ENCODE measurements around the gene OR4K15.
"Not testable (repeated sequence)": the region's sequence is repeated elsewhere in the genome, so short reads cannot be mapped to it uniquely, and the experiment has no call there.

The OR4K15 gene

GRCh38 chr14:19975291-19975690 is at the start of gene OR4K15:
Gene OR4K15, plus strand, starts transcription at chr14:19975591. Its CDS starts 0 bp downstream, at chr14:19975591.
- in situ Hi-C loops (cut with HindIII; ENCODE audit: low sequenced_read_pairs): no loop called here

- in situ Hi-C loops (cut with HindIII; ENCODE audit: low sequenced_read_pairs): no loop called here
Measured at GRCh38 chr14:19930617-19931016, 44.8 kb upstream of the OR4K15 start, which contains the start of gene OR4K1. Gene OR4K1, plus strand, starts transcription at chr14:19930917. Its CDS starts 4,750 bp downstream, at chr14:19935667.

GRCh38 chr14:19941668-19942067 is 33.7 kb upstream of the OR4K15 start:
- in situ Hi-C loops (cut with HindIII; ENCODE audit: low sequenced_read_pairs): no loop called here

GRCh38 chr14:19947413-19948090 is 27.8 kb upstream of the OR4K15 start:
- in situ Hi-C loops (cut with HindIII; ENCODE audit: low sequenced_read_pairs): no loop called here

GRCh38 chr14:19949218-19949617 is 26.2 kb upstream of the OR4K15 start:
- in situ Hi-C loops (cut with HindIII; ENCODE audit: low sequenced_read_pairs): no loop called here

GRCh38 chr14:19969735-19970134 is 5.7 kb upstream of the OR4K15 start:
- in situ Hi-C loops (cut with HindIII; ENCODE audit: low sequenced_read_pairs): not testable (repeated sequence)

- in situ Hi-C loops (cut with HindIII; ENCODE audit: low sequenced_read_pairs): no loop called here
Measured at GRCh38 chr14:19974844-19975243, 547 bp upstream of the OR4K15 start.

GRCh38 chr14:19993438-19993837 is 18.0 kb downstream of the OR4K15 start:
- in situ Hi-C loops (cut with HindIII; ENCODE audit: low sequenced_read_pairs): no loop called here

GRCh38 chr14:20001863-20002262 is 26.5 kb downstream of the OR4K15 start, which contains the start of gene OR4Q2:
Gene OR4Q2, plus strand, starts transcription at chr14:20002163.
- in situ Hi-C loops (cut with HindIII; ENCODE audit: low sequenced_read_pairs): no loop called here

- in situ Hi-C loops (cut with HindIII; ENCODE audit: low sequenced_read_pairs): no loop called here
Measured at GRCh38 chr14:20002319-20002718, 26.9 kb downstream of the OR4K15 start.

- in situ Hi-C loops (cut with HindIII; ENCODE audit: low sequenced_read_pairs): no loop called here
Measured at GRCh38 chr14:20008156-20008555, 32.8 kb downstream of the OR4K15 start.

- in situ Hi-C loops (cut with HindIII; ENCODE audit: low sequenced_read_pairs): no loop called here
Measured at GRCh38 chr14:20019257-20019865, 44.0 kb downstream of the OR4K15 start, which contains the start of gene OR4K14. Gene OR4K14, minus strand, starts transcription at chr14:20019307. Its CDS starts 4,114 bp downstream, at chr14:20015193.
